K562 (cell line): Measurements from ENCODE around the gene MRGPRE. TPM values are rescaled to one million over a fixed set of nuclear protein-coding genes. Genes with fewer than 3 reads are reported as not detected.
A peak's percentile ranks its signal among the peaks of the same experiment; 100 is the strongest.

Experiments
- ATAC-seq: fragments of 200-7000 bp; cut with Tn5 transposase; 3 replicates; pipeline ENCODE4 v1.9.1; 2020; ENCODE audit warnings: moderate library complexity
- BruUV-seq: library from RNA; stranded (reverse); fragments of 400-500 nt; replicated peaks from 2 replicates; lab custom pipeline; 2021; lab: Mats Ljungman, UMichigan
- CTCF ChIA-PET: fragments of 300-600 bp; formaldehyde crosslinking; extraction: SDS; loops from one replicate; lab custom pipeline; 2021; ENCODE audit warnings: low intra/inter-chr PET ratio; lab: Yijun Ruan, JAX
- POLR2A ChIA-PET: fragments of 300-600, 350-650 bp; sonication (Branson Sonifier 250); formaldehyde crosslinking; extraction: SDS; loops from one replicate; lab custom pipeline; 2021; ENCODE audit warnings: antibody characterized with exemption, inconsistent platforms; lab: Yijun Ruan, JAX
- DNase-seq, 4 experiments: peaks; one replicate each; pipeline versions ENCODE4 v3.0.0 to v3.0.0-alpha.2; 2011 to 2018; ENCODE audit warnings: low spot score in 3 of 4, mixed read lengths in 3 of 4; ENCODE audit errors: extremely low read depth in 1 of 4
- FAIRE-seq: peaks from 2 replicates; lab custom pipeline; 2011; peaks lifted over from hg19 to GRCh38; lab: Jason Lieb, UNC
- H2AFZ ChIP-seq: 2 replicates; pipeline ENCODE4 v1.6.0; 2011; ENCODE audit warnings: low read depth, low read length, control low read depth, inconsistent platforms
- H3K27ac ChIP-seq: fragments of 200-600 bp; 3 replicates; pipeline ENCODE4 v1.8.0; 2011; ENCODE audit warnings: low read depth, mild to moderate bottlenecking, control low read depth, inconsistent platforms, low read length, moderate library complexity, mixed read lengths; ENCODE audit errors: extremely low read depth
- H3K27me3 ChIP-seq, 2 experiments: fragments of 300-600 bp in 1 of 2; 2 replicates in 1 of 2; 3 replicates in 1 of 2; pipeline versions ENCODE4 v1.6.0 to v1.8.0; 2011; ENCODE audit warnings: inconsistent platforms in 2 of 2, low read length in 2 of 2, mild to moderate bottlenecking in 1 of 2, mixed read lengths in 1 of 2, moderate library complexity in 1 of 2; ENCODE audit not compliant: control insufficient read depth in 2 of 2, insufficient read depth in 2 of 2
- H3K36me3 ChIP-seq: fragments of 300-600 bp; 3 replicates; pipeline ENCODE4 v1.8.0; 2011; ENCODE audit warnings: mild to moderate bottlenecking, low read length, inconsistent platforms; ENCODE audit not compliant: control insufficient read depth, insufficient read depth
- H3K4me1 ChIP-seq, 2 experiments: fragments of 200-600 bp in 1 of 2; replicated peaks in 1 of 2; 2 replicates in 1 of 2; 3 replicates in 1 of 2; pipeline versions ENCODE4 v1.5.1 to v1.8.0; 2011; ENCODE audit warnings: inconsistent platforms in 2 of 2, low read length in 2 of 2, mild to moderate bottlenecking in 1 of 2, mixed read lengths in 1 of 2, moderate library complexity in 1 of 2; ENCODE audit not compliant: control insufficient read depth in 2 of 2, insufficient read depth in 2 of 2
- H3K4me2 ChIP-seq: 2 replicates; pipeline ENCODE4 v1.6.1; 2011; ENCODE audit warnings: low read length, control low read depth, inconsistent platforms, mixed read lengths; ENCODE audit not compliant: insufficient read depth
- H3K4me3 ChIP-seq: fragments of 200-600 bp; sonication (generic), shearing (Covaris generic); 2 replicates; pipeline ENCODE4 v1.5.1; 2016; ENCODE audit warnings: control low read depth, inconsistent platforms
- H3K79me2 ChIP-seq: fragments of 200-600 bp; 3 replicates; pipeline ENCODE4 v1.8.0; 2011; ENCODE audit warnings: low read length, inconsistent platforms; ENCODE audit not compliant: control insufficient read depth, insufficient read depth
- H3K9ac ChIP-seq, 2 experiments: 2 replicates each; pipeline versions ENCODE4 v1.6.0 to v1.6.1; 2011; ENCODE audit warnings: low read depth in 2 of 2, low read length in 2 of 2, control low read depth in 1 of 2, inconsistent platforms in 1 of 2, mild to moderate bottlenecking in 1 of 2, mixed read lengths in 1 of 2; ENCODE audit not compliant: insufficient read depth in 1 of 2
- H3K9me1 ChIP-seq: one replicate; pipeline ENCODE4 v1.6.0; 2011; ENCODE audit warnings: inconsistent platforms, mild to moderate bottlenecking, low read length, moderate library complexity; ENCODE audit not compliant: control insufficient read depth, insufficient read depth
- H3K9me3 ChIP-seq: replicated peaks from 2 replicates; pipeline ENCODE4 v1.5.1; 2011; ENCODE audit warnings: low read depth, low read length, inconsistent platforms; ENCODE audit not compliant: control insufficient read depth, insufficient read depth
- H4K20me1 ChIP-seq: replicated peaks from 2 replicates; pipeline ENCODE4 v1.6.1; 2011; ENCODE audit warnings: low read length, inconsistent platforms, mixed read lengths; ENCODE audit not compliant: control insufficient read depth, insufficient read depth
- CHD2 ChIP-seq: IDR thresholded peaks from 2 replicates; pipeline ENCODE4 v1.6.1; 2011; ENCODE audit warnings: low read depth, low read length
- E2F3 ChIP-seq: fragments of 250-450 bp; sonication (Bioruptor Pico); IDR thresholded peaks from 2 replicates; pipeline ENCODE4 v1.4.0; 2020; ENCODE audit warnings: mild to moderate bottlenecking
- ETV1 ChIP-seq: fragments of 450-650 bp; conservative IDR thresholded peaks from 2 replicates; pipeline ENCODE4 v1.6.1; 2016; ENCODE audit warnings: missing genetic modification characterization, control low read depth, low read depth, missing compliant biosample characterization
- FOSL1 ChIP-seq: fragments of 200-800 bp; sonication (Bioruptor generic); conservative IDR thresholded peaks from 2 replicates; pipeline ENCODE4 v1.6.1; 2016; ENCODE audit warnings: missing genetic modification characterization, missing compliant biosample characterization
- MAFK ChIP-seq: IDR thresholded peaks from 2 replicates; pipeline ENCODE4 v1.6.1; 2011; ENCODE audit warnings: low read length, improper control_type of control experiment
- MTF1 ChIP-seq: fragments of 250-450 bp; sonication (Bioruptor Pico); IDR thresholded peaks from 2 replicates; pipeline ENCODE4 v1.9.0; 2021; ENCODE audit warnings: moderate library complexity, mild to moderate bottlenecking, inconsistent platforms, borderline replicate concordance
- SP2 ChIP-seq: IDR thresholded peaks from 2 replicates; pipeline ENCODE4 v1.6.1; 2011; ENCODE audit warnings: mild to moderate bottlenecking, low read depth, low read length, moderate library complexity; ENCODE audit not compliant: poor library complexity, severe bottlenecking; ENCODE audit errors: extremely low read depth
- SRSF7 ChIP-seq: fragments of 200-400 bp; formaldehyde crosslinking; optimal IDR thresholded peaks from 2 replicates; pipeline ENCODE3; 2017; ENCODE audit warnings: mild to moderate bottlenecking, low read depth, low read length
- in situ Hi-C: fragments of 300-500 bp; cut with MboI; formaldehyde crosslinking; loops from 4 replicates; pipeline ENCODE4 v1.15.0; 2018; ENCODE audit warnings: inconsistent platforms, mixed read lengths
- intact Hi-C: fragments of 100-400 bp; cut with micrococcal nuclease; formaldehyde crosslinking; loops from 2 replicates; pipeline ENCODE4 v1.14.2; 2022
- polyA plus RNA-seq, 8 experiments: library from polyadenylated mRNA; depleted of rRNA in 4 of 8; stranded (reverse) in 5 of 8; unstranded in 3 of 8; fragments of >200 nt; fragmentation: Nextera tagmentation in 2 of 8; fragmentation: Illumina TruSeq in 1 of 8; extraction: Ambion mirVana in 2 of 8; extraction: Trizol in 1 of 8; gene quantifications; 2 replicates each; pipeline versions ENCODE4 v1.2.1 to v1.2.3, GENCODE V29; 2011 to 2014; ENCODE audit warnings: inconsistent platforms in 1 of 8, missing spikeins in 1 of 8
- total RNA-seq, 7 experiments: library from RNA; depleted of rRNA in 6 of 7; stranded (reverse); fragments of >200 nt in 6 of 7; fragmentation: Illumina TruSeq in 2 of 7; extraction: Trizol in 2 of 7; gene quantifications; 2 replicates each; pipeline versions ENCODE4 v1.2.1 to v1.2.3, GENCODE V29; 2011 to 2021; ENCODE audit warnings: low replicate concordance in 1 of 7
- TF ChIP-seq, protein P1 (sequence below): fragments of 450-650 bp; formaldehyde crosslinking; conservative IDR thresholded peaks from 2 replicates; pipeline ENCODE4 v1.4.0; 2022; ENCODE audit warnings: mild to moderate bottlenecking, missing genetic modification characterization

The MRGPRE gene
- total and polyA plus RNA-seq, 9 of the 15 experiments (the other 6 are each of a cell fraction or from before 2014, with no cell fraction given): not detected

DNA sequence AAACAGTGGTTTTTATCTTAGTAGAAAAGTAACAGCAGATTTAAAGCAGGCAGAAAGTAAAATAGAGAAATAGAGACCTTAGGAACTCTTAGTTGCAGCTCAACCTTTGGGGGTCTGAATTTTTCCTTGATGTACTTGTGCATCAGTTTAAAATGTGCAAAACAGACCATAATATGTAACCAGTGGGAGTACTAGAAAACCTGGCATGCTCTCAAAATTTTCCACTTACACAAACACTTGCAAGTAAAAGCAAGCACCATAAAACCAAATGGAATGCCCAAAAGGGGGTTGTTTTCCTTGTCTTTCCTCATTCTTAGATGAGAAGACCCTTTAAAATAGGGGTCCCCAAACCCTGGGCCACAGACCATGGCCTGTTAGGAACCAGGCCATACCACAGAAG, 12.9 kb upstream of the MRGPRE start:
- H3K27me3 ChIP-seq: no peaks in the 10 kb centered on the region
- H3K4me3 ChIP-seq: no peak overlapping the region
- no peaks in the 10 kb centered on the region for H3K9me1 ChIP-seq
- DNase-seq: no peak
- CTCF ChIA-PET: no interaction called here
- no peak overlapping the region for H3K9ac ChIP-seq
- H3K27ac ChIP-seq: no peak overlapping the region
- H3K4me2 ChIP-seq: no peak overlapping the region
- no peaks in the 10 kb centered on the region for H3K79me2 ChIP-seq
- in situ Hi-C loops (loop anchor here (10.0 kb wide), 1 partner anchor 50 kb away; no protein-coding TSS in a partner anchor), intact Hi-C loops (no loop called here)
- BruUV-seq: no TSS peak
- no peaks in the 10 kb centered on the region for H3K4me1 ChIP-seq
- no peaks in the 10 kb centered on the region for H4K20me1 ChIP-seq
- FAIRE-seq: no peak
- H2AFZ ChIP-seq: peak overlapping the region; percentile 68
- POLR2A ChIA-PET: interaction anchor here (1.4 kb wide), 1 partner anchor 14 kb away, joined by 4 read pairs; no protein-coding TSS in a partner anchor
- H3K9me3 ChIP-seq: no peaks in the 10 kb centered on the region
- TF ChIP-seq, protein P1, sequence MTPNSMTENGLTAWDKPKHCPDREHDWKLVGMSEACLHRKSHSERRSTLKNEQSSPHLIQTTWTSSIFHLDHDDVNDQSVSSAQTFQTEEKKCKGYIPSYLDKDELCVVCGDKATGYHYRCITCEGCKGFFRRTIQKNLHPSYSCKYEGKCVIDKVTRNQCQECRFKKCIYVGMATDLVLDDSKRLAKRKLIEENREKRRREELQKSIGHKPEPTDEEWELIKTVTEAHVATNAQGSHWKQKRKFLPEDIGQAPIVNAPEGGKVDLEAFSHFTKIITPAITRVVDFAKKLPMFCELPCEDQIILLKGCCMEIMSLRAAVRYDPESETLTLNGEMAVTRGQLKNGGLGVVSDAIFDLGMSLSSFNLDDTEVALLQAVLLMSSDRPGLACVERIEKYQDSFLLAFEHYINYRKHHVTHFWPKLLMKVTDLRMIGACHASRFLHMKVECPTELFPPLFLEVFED (CRISPR knock-in tag): no peak
- no peak for TF ChIP-seq CHD2
- no peak for TF ChIP-seq MTF1 (CRISPR knock-in tag)
- no peak for TF ChIP-seq FOSL1
- no peak for TF ChIP-seq SRSF7
- no peak for TF ChIP-seq MAFK
- no peak for TF ChIP-seq SP2
- no peak for TF ChIP-seq E2F3 (CRISPR knock-in tag)
- no peak for TF ChIP-seq ETV1 (tag)
- ATAC-seq: no peak
- H3K36me3 ChIP-seq: no peaks in the 10 kb centered on the region
